Activated CD8-positive, alpha-beta memory T cell treated with anti-CD3 and anti-CD28 coated beads for 1 hour (primary cell): Measurements from ENCODE around the gene KIAA1614.

ENCODE experiments used
- DNase-seq, 2 donors: peaks; one replicate each; pipeline ENCODE4 v3.0.0-alpha.2; 2020; ENCODE audit warnings: low read depth in 1 of 2; ENCODE audit errors: extremely low read depth in 1 of 2

KIAA1614 gene

GRCh38 chr1:180912801-180913565 lies at the start of gene KIAA1614:
KIAA1614 (plus strand) TSS chr1:180912897; CDS start chr1:180913244, 347 bp downstream.
- DNase-seq = no peak

- DNase-seq = no peak
Observed at GRCh38 chr1:180863158-180863775, 49.4 kb upstream of the KIAA1614 start.

GRCh38 chr1:180881806-180882509 lies 30.7 kb upstream of the KIAA1614 start:
- DNase-seq = no peak

- DNase-seq = no peak
Observed at GRCh38 chr1:180884588-180885300, 28.0 kb upstream of the KIAA1614 start.

- DNase-seq = no peak
Observed at GRCh38 chr1:180886338-180886737, 26.4 kb upstream of the KIAA1614 start.

GRCh38 chr1:180887841-180888240 lies 24.9 kb upstream of the KIAA1614 start:
- DNase-seq = no peak

GRCh38 chr1:180888870-180889269 lies 23.8 kb upstream of the KIAA1614 start:
- DNase-seq = no peak

GRCh38 chr1:180889325-180889724 lies 23.4 kb upstream of the KIAA1614 start:
- no peak for DNase-seq

GRCh38 chr1:180892272-180892671 lies 20.4 kb upstream of the KIAA1614 start:
- no peak for DNase-seq

GRCh38 chr1:180892675-180893074 lies 20.0 kb upstream of the KIAA1614 start:
- no peak for DNase-seq

GRCh38 chr1:180893614-180894013 lies 19.1 kb upstream of the KIAA1614 start:
- DNase-seq = no peak

GRCh38 chr1:180896161-180896560 lies 16.5 kb upstream of the KIAA1614 start:
- DNase-seq = no peak

GRCh38 chr1:180898441-180899219 lies 14.1 kb upstream of the KIAA1614 start:
- no peak for DNase-seq

GRCh38 chr1:180899262-180899661 lies 13.4 kb upstream of the KIAA1614 start:
- DNase-seq = no peak

GRCh38 chr1:180901076-180901990 lies 11.4 kb upstream of the KIAA1614 start:
- DNase-seq = no peak

- no peak for DNase-seq
Observed at GRCh38 chr1:180902541-180902940, 10.2 kb upstream of the KIAA1614 start.

- DNase-seq = no peak
Observed at GRCh38 chr1:180905927-180906326, 6.8 kb upstream of the KIAA1614 start.

- no peak for DNase-seq
Observed at GRCh38 chr1:180906511-180906910, 6.2 kb upstream of the KIAA1614 start.

GRCh38 chr1:180907313-180908055 lies 5.2 kb upstream of the KIAA1614 start:
- DNase-seq = no peak
